ENCODE results near the gene OPN3.

The OPN3 gene

DNA sequence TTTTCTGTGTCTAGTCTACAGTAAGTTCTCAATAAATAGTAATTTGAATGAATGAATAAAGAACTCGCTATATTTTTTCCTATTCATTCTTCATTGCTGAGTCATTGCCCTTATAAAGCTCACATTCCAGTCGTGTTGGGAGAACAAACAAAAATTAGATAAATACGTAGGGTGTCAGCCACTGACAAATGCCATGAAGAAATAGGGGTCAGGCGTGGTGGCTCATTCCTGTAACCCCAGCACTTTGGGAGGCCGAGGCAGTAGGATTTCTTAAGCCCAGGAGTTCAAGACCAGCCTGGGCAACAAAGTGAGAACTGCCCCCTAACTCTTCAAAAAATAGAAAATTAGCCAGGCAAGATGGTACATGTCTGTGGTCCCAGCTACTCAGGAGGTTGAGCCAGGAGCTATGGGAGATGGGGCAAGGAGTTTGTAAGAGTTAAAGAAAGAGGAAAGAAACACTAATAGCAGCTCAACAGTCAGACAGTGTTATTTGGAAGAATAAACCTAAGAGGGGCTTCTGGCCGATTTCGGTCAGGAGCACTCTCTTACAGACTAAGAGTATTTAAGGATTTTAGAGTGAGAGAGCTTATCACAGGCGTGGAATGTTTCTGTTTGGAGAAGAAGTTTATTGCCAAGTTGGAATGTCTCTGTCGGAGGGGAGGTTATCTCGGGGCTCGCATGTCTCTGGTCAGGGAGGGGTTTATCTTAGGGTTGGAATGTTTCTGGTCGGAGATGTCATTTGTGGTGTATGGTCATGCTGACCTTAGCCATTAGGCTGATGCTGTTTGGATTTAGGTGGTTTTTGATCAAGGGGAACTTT is 1.8 kb upstream of the OPN3 start:
- TF ChIP-seq POLR2AphosphoS5 (IDR thresholded peaks at IDR 0.05; ENCODE audit: borderline replicate concordance, low read depth, low read length): no peak
- no peak for TF ChIP-seq EZH2 (IDR thresholded peaks at IDR 0.05)
- TF ChIP-seq FOXP2 (optimal IDR thresholded peaks at IDR 0.05; ENCODE audit: control extremely low read depth, extremely low read length, insufficient read depth): no peak
- H3K9me3 ChIP-seq (ENCODE audit: low read depth, low read length): no peaks in the 10 kb centered on the region
- no peak overlapping the region for H3K27ac ChIP-seq
- DNase-seq (ENCODE audit: low read depth, low spot score): no peak
- peaks cover 4% of the 10 kb centered on the region for H3K36me3 ChIP-seq (ENCODE audit: insufficient read depth, low read length)
- H3K4me3 ChIP-seq: no peak overlapping the region
- no peak overlapping the region for H3K9ac ChIP-seq (ENCODE audit: insufficient read length)

DNA sequence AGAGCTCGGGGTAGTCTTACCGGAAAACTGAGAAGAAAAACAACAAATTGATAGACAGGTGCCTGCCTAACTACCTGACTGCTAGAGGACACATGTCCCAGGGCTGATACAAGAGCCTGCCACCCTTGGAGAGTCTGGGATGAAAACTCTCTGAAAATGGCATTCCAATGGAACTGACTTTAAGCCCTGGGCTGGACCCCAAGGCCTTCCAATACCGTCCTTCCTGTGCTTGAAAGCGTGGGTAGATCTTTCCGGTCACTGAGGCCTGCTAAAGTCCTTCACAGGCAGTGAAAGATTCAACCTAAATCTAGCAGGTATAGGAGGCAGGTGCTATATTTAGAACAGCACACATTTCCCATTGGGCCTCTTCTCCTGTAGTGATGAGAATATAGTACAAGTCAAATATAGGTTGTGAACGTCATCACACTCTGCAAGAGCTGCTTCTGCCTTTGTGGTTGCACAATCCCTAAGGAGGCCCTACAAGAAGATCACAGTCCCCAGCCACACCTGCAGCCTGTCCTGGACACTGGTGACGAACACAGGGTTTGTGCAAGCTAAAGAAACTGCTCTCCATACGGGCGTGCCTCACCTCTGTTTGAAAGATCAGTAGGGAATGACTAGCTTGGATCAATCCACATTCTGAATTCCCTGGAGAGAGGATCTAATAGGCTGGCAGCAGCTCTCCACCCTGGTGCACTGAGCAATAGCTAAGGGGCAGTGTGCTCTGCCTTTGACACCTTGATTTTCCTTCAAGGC is 876 bp upstream of the OPN3 start:
- peaks cover 13% of the 10 kb centered on the region for H3K36me3 ChIP-seq (ENCODE audit: insufficient read depth, low read length)
- no peak for DNase-seq (ENCODE audit: low read depth, low spot score)
- no peak overlapping the region for H3K27ac ChIP-seq
- H3K9ac ChIP-seq (ENCODE audit: insufficient read length): no peak overlapping the region
- H3K9me3 ChIP-seq (ENCODE audit: low read depth, low read length): no peaks in the 10 kb centered on the region
- TF ChIP-seq POLR2AphosphoS5 (IDR thresholded peaks at IDR 0.05; ENCODE audit: borderline replicate concordance, low read depth, low read length) (no peak), FOXP2 (optimal IDR thresholded peaks at IDR 0.05; ENCODE audit: control extremely low read depth, extremely low read length, insufficient read depth) (no peak), EZH2 (IDR thresholded peaks at IDR 0.05) (no peak)
- H3K4me3 ChIP-seq: peak overlapping the region; percentile 90

DNA sequence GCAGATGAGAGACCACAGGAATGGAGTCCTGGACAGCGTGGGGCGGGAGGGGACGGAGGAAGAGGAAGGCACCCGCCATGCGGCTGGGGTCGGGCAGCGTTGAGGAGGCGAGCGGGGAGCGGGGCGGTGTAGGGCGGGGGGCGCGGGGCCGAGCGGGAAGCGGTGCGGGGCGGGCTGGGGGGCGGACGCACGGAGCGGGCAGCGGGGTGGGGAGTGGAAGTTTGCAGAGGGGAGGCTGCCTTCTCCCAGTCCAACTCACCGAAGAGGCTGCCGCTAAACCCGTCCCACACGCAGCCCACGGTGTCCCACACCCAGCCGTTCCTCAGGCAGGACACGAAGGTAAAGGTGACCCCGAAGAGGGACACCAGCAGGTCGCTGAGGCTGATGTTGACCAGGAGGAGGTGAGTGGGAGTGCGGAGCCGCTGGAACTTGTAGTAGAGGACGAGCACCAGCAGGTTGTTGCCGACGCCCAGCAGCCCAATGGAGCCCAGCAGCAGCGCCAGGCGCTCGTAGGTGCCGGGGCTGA is 483 bp downstream of the OPN3 start:
- H3K9ac ChIP-seq (ENCODE audit: insufficient read length): peak overlapping the region; percentile 84
- H3K27ac ChIP-seq: no peak overlapping the region
- no peaks in the 10 kb centered on the region for H3K9me3 ChIP-seq (ENCODE audit: low read depth, low read length)
- peak overlapping the region; percentile 90 for H3K4me3 ChIP-seq
- DNase-seq (ENCODE audit: low read depth, low spot score): no peak
- H3K36me3 ChIP-seq (ENCODE audit: insufficient read depth, low read length): peaks cover 26% of the 10 kb centered on the region
- no peak for TF ChIP-seq FOXP2 (optimal IDR thresholded peaks at IDR 0.05; ENCODE audit: control extremely low read depth, extremely low read length, insufficient read depth)
- peak; percentile 48; the same call in 1 of the 2 replicates for TF ChIP-seq POLR2AphosphoS5 (IDR thresholded peaks at IDR 0.05; ENCODE audit: borderline replicate concordance, low read depth, low read length)

DNA sequence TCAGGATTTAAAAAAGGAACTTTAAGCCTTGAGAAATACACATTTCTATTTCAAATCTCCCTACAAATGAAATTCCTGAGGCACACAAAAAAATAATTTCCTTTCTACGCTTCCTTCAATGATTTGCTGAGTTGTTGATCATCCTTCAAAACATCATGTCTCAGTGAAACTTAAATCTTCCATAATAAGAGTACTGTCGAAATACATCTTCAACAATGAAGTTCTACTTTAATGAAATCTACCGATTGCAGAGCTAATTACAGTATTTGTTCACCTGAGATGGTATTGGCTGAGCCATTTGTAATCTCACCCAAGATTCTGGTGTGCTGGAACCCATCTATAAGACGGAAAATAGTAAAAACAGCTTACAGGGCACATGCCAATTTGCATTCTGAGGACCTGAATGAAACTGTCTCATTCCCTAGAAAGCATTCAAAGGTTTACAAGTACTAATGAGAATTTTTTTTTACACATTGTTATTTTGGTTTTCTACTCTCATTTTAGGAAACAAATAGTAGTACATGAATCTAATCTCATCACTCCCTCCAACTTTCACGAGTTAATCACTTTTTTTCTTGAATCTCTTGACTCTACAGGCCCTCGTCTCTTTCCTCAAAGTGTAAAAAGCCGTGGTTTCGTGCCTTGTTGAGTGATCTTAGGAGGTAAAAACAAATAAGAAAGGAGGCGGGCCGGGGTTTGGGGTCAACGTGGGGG is 1.1 kb downstream of the OPN3 start:
- H3K36me3 ChIP-seq (ENCODE audit: insufficient read depth, low read length): peaks cover 32% of the 10 kb centered on the region
- peak overlapping the region; percentile 84 for H3K9ac ChIP-seq (ENCODE audit: insufficient read length)
- no peak for DNase-seq (ENCODE audit: low read depth, low spot score)
- TF ChIP-seq EZH2 (IDR thresholded peaks at IDR 0.05): no peak
- no peak for TF ChIP-seq POLR2AphosphoS5 (IDR thresholded peaks at IDR 0.05; ENCODE audit: borderline replicate concordance, low read depth, low read length)
- TF ChIP-seq FOXP2 (optimal IDR thresholded peaks at IDR 0.05; ENCODE audit: control extremely low read depth, extremely low read length, insufficient read depth): no peak
- no peaks in the 10 kb centered on the region for H3K9me3 ChIP-seq (ENCODE audit: low read depth, low read length)
- no peak overlapping the region for H3K27ac ChIP-seq
- peak overlapping the region; percentile 90 for H3K4me3 ChIP-seq

DNA sequence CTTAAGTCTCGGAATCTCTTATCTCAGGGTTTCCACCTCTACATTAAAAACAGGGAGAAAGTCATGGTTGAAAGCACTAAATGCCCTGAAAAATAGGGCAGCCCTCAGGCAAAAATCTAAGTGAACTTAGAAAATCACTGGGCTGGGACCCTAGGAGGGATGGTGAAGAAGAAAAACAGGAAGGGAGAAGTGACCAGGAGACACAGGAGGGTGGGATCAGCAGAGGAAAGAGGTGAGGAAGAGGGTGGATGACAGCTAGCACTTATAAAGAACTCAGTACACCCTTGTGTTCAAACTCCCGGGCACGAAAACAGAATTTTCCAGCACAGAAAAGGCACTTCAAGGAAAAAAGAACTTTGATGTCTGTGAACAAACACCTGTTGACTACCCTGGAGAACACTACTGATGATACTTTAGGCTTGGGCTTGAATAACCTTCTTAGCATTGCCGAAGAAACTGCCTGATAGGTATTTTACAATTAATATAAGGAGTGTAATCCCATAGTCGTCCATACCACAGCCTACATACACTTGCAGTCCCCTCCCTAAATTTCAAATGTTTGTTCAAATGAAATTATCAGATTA is 2.0 kb downstream of the OPN3 start:
- peak overlapping the region; percentile 90 for H3K4me3 ChIP-seq
- no peak for DNase-seq (ENCODE audit: low read depth, low spot score)

DNA sequence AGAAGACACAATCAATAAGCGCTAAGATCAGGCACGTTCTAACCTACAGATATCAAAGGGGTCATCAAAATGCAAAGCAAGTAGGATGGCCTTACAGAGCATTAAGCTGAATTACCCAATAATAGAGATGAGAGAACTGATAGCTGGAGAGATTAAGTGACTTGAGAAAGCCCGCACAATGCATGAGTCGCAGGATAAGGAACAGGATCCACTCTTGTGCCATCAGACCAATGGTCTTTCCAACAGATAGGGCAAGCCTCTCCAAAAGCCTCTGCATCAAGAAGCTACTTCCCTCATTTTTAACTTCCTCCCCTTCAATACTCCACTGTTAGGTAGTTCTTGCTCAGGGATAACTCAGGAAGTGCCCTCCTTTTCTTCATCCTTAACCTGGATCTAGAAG is 2.6 kb downstream of the OPN3 start:
- Histone ChIP-seq H3K9ac (ENCODE audit: insufficient read length) (peak overlapping the region; percentile 84), H3K36me3 (ENCODE audit: insufficient read depth, low read length) (peaks cover 44% of the 10 kb centered on the region), H3K27ac (no peak overlapping the region), H3K4me3 (peak overlapping the region; percentile 90), H3K9me3 (ENCODE audit: low read depth, low read length) (no peaks in the 10 kb centered on the region)
- no peak for DNase-seq (ENCODE audit: low read depth, low spot score)
- TF ChIP-seq POLR2AphosphoS5 (IDR thresholded peaks at IDR 0.05; ENCODE audit: borderline replicate concordance, low read depth, low read length) (no peak), FOXP2 (optimal IDR thresholded peaks at IDR 0.05; ENCODE audit: control extremely low read depth, extremely low read length, insufficient read depth) (no peak), EZH2 (IDR thresholded peaks at IDR 0.05) (no peak)

More for the DNA sequence above, 2.0 kb downstream of the OPN3 start:
- no peaks in the 10 kb centered on the region for H3K9me3 ChIP-seq (ENCODE audit: low read depth, low read length)
- TF ChIP-seq FOXP2 (optimal IDR thresholded peaks at IDR 0.05; ENCODE audit: control extremely low read depth, extremely low read length, insufficient read depth): no peak
- no peak for TF ChIP-seq EZH2 (IDR thresholded peaks at IDR 0.05)
- TF ChIP-seq POLR2AphosphoS5 (IDR thresholded peaks at IDR 0.05; ENCODE audit: borderline replicate concordance, low read depth, low read length): no peak
- H3K36me3 ChIP-seq (ENCODE audit: insufficient read depth, low read length): peaks cover 40% of the 10 kb centered on the region
- H3K9ac ChIP-seq (ENCODE audit: insufficient read length): peak overlapping the region; percentile 84
- no peak overlapping the region for H3K27ac ChIP-seq

DNA sequence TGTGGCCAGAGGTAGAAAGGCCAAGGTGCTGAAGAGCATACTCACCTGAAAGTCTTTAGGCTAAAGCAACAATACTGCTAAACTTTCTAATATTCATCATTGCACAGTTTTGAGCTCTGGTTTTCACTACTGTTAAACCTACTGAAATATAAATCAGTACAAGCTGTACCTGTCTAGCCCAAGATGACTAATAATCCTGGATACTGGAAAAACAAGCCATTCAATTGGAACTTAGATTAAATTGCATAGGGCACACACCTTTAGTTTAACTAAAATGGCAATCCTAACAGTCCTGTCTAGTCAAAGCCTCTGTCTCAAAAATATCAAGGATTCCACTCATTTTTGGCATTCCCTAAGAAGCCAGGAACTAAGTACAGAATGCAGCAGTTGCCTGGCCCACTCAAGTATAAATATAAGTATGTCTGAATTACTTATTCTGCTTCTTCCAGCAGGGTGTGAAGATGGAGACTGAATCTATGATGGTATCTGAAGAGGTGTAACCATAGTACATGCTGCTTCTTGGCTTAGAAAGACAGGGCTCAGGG is 3.1 kb downstream of the OPN3 start:
- DNase-seq (ENCODE audit: low read depth, low spot score): no peak
- Histone ChIP-seq H3K9me3 (ENCODE audit: low read depth, low read length) (no peaks in the 10 kb centered on the region), H3K4me3 (peak overlapping the region; percentile 90), H3K9ac (ENCODE audit: insufficient read length) (no peak overlapping the region), H3K27ac (no peak overlapping the region), H3K36me3 (ENCODE audit: insufficient read depth, low read length) (peaks cover 45% of the 10 kb centered on the region)
- no peak for TF ChIP-seq POLR2AphosphoS5 (IDR thresholded peaks at IDR 0.05; ENCODE audit: borderline replicate concordance, low read depth, low read length)
- no peak for TF ChIP-seq FOXP2 (optimal IDR thresholded peaks at IDR 0.05; ENCODE audit: control extremely low read depth, extremely low read length, insufficient read depth)
- TF ChIP-seq EZH2 (IDR thresholded peaks at IDR 0.05): no peak
